Activated B cell treated with CpG ODN at 0.5 μM for 24 hours (primary cell): ENCODE measurements around the gene RBM6. TPM values are rescaled to one million over a fixed set of nuclear protein-coding genes. Genes with fewer than 3 reads are reported as not detected.
"Not testable (repeated sequence)": the region's sequence is repeated elsewhere in the genome, so short reads cannot be mapped to it uniquely, and the experiment has no call there.

ENCODE experiments used
- ATAC-seq: fragments of 200-7000 bp; cut with Tn5 transposase; one replicate; pipeline ENCODE4 v1.10.0; 2021; ENCODE audit warnings: low read depth, mild to moderate bottlenecking, moderate library complexity
- CTCF ChIA-PET: fragments of 350-600 bp; sonication (Branson Sonifier 250); formaldehyde crosslinking; loops from one replicate; lab custom pipeline; 2021; ENCODE audit warnings: antibody characterized with exemption; lab: Charles Lee
- POLR2A ChIA-PET: fragments of 350-600 bp; sonication (Branson Sonifier 250); formaldehyde crosslinking; loops from one replicate; lab custom pipeline; 2021; ENCODE audit warnings: antibody characterized with exemption; lab: Charles Lee
- DNase-seq: peaks from one replicate; pipeline ENCODE4 v3.0.0; 2022
- H3K27ac Mint-ChIP-seq: one replicate; pipeline ENCODE4 v1.8.0; 2020; ENCODE audit warnings: mixed read lengths
- H3K27me3 Mint-ChIP-seq: one replicate; pipeline ENCODE4 v1.8.0; 2021; ENCODE audit warnings: mixed read lengths
- H3K36me3 Mint-ChIP-seq: one replicate; pipeline ENCODE4 v1.8.0; 2021; ENCODE audit warnings: low read depth, mixed read lengths
- H3K4me1 Mint-ChIP-seq: one replicate; pipeline ENCODE4 v1.8.0; 2021; ENCODE audit warnings: mixed read lengths
- H3K4me3 Mint-ChIP-seq: one replicate; pipeline ENCODE4 v1.8.0; 2020; ENCODE audit warnings: mild to moderate bottlenecking, mixed read lengths
- H3K9me3 Mint-ChIP-seq: one replicate; pipeline ENCODE4 v1.8.0; 2020; ENCODE audit warnings: mixed read lengths
- CTCF ChIP-seq: fragments of 200-600 bp; IDR thresholded peaks from one replicate; pipeline ENCODE4 v1.8.0; 2022; ENCODE audit warnings: antibody characterized with exemption, mild to moderate bottlenecking
- intact Hi-C: fragments of 100-400 bp; cut with micrococcal nuclease; formaldehyde crosslinking; loops from one replicate; pipeline ENCODE4 v1.15.1; 2024
- total RNA-seq: library from RNA; stranded (reverse); gene quantifications from 2 replicates; pipeline ENCODE4 v1.2.3, GENCODE V29; 2022

The RBM6 gene
- total RNA-seq, 1 donor from 2014 or later: 172 TPM

- H3K36me3 Mint-ChIP-seq: peaks cover 62% of the 10 kb centered on the region
- no peak for TF ChIP-seq CTCF
- ATAC-seq (no peak), DNase-seq (no peak)
- H3K9me3 Mint-ChIP-seq: no peaks in the 10 kb centered on the region
- POLR2A ChIA-PET: no interaction called here
- no peak overlapping the region for H3K27ac Mint-ChIP-seq
- CTCF ChIA-PET: no interaction called here
- intact Hi-C loops: no loop called here
- H3K27me3 Mint-ChIP-seq: no peaks in the 10 kb centered on the region
- H3K4me1 Mint-ChIP-seq: no peaks in the 10 kb centered on the region
- H3K4me3 Mint-ChIP-seq: no peak overlapping the region
These were observed 76.0 kb downstream of the RBM6 start for GRCh38 chr3:50015918-50016317.

- Mint-ChIP-seq H3K27ac (no peak overlapping the region), H3K27me3 (no peaks in the 10 kb centered on the region), H3K9me3 (no peaks in the 10 kb centered on the region), H3K4me1 (no peaks in the 10 kb centered on the region), H3K4me3 (no peak overlapping the region), H3K36me3 (peaks cover 47% of the 10 kb centered on the region)
- CTCF ChIA-PET: no interaction called here
- intact Hi-C loops: no loop called here
- DNase-seq (no peak), ATAC-seq (no peak)
- POLR2A ChIA-PET: no interaction called here
- TF ChIP-seq CTCF: no peak
These were observed 88.4 kb downstream of the RBM6 start for GRCh38 chr3:50028346-50028745.

- DNase-seq, intact Hi-C loops, H3K4me3 Mint-ChIP-seq, H3K27ac Mint-ChIP-seq, H3K4me1 Mint-ChIP-seq, CTCF ChIA-PET, ATAC-seq, H3K9me3 Mint-ChIP-seq, H3K27me3 Mint-ChIP-seq, POLR2A ChIA-PET: not testable (repeated sequence)
- peaks cover 43% of the 10 kb centered on the region for H3K36me3 Mint-ChIP-seq
These were observed 91.3 kb downstream of the RBM6 start for GRCh38 chr3:50031201-50031600.

- H3K4me3 Mint-ChIP-seq: no peak overlapping the region
- H3K4me1 Mint-ChIP-seq: no peaks in the 10 kb centered on the region
- ChIA-PET POLR2A (no interaction called here), CTCF (no interaction called here)
- no peaks in the 10 kb centered on the region for H3K9me3 Mint-ChIP-seq
- no peak for DNase-seq
- peaks cover 59% of the 10 kb centered on the region for H3K36me3 Mint-ChIP-seq
- no peak for TF ChIP-seq CTCF
- ATAC-seq: no peak
- no peak overlapping the region for H3K27ac Mint-ChIP-seq
- intact Hi-C loops: no loop called here
- H3K27me3 Mint-ChIP-seq: no peaks in the 10 kb centered on the region
These were observed 105.0 kb downstream of the RBM6 start for GRCh38 chr3:50044976-50045375.

- intact Hi-C loops: no loop called here
- DNase-seq: no peak
- no peak for ATAC-seq
These were observed 107.5 kb downstream of the RBM6 start for GRCh38 chr3:50047426-50047825.

More at GRCh38 chr3:50047426-50047825, 107.5 kb downstream of the RBM6 start:
- H3K27ac Mint-ChIP-seq: no peak overlapping the region
- peaks cover 1% of the 10 kb centered on the region for H3K4me1 Mint-ChIP-seq
- no peaks in the 10 kb centered on the region for H3K9me3 Mint-ChIP-seq
- CTCF ChIA-PET: no interaction called here
- H3K27me3 Mint-ChIP-seq: no peaks in the 10 kb centered on the region
- peaks cover 60% of the 10 kb centered on the region for H3K36me3 Mint-ChIP-seq
- POLR2A ChIA-PET: no interaction called here
- TF ChIP-seq CTCF: no peak
- no peak overlapping the region for H3K4me3 Mint-ChIP-seq
